HL-60 (cell line): ENCODE measurements around the gene TMEM132D.

Source experiments
- GABPA ChIP-seq: IDR thresholded peaks from 2 replicates; pipeline ENCODE4 v1.6.1; 2012; ENCODE audit warnings: low read depth
- POLR2AphosphoS5 ChIP-seq: IDR thresholded peaks from 2 replicates; pipeline ENCODE4 v1.6.1; 2012; ENCODE audit warnings: low read depth
- SPI1 ChIP-seq: IDR thresholded peaks from 2 replicates; pipeline ENCODE4 v1.6.1; 2012; ENCODE audit warnings: low read depth, mild to moderate bottlenecking, borderline replicate concordance
- TF ChIP-seq, protein P1 (sequence below): IDR thresholded peaks from one replicate; pipeline ENCODE4 v1.5.1; 2011; ENCODE audit warnings: low read length, control low read depth, inconsistent platforms; ENCODE audit not compliant: insufficient read depth
- TF ChIP-seq, protein P2 (sequence below): IDR thresholded peaks from 2 replicates; pipeline ENCODE4 v1.6.1; 2012; ENCODE audit warnings: low read depth; ENCODE audit not compliant: insufficient replicate concordance

DNA sequence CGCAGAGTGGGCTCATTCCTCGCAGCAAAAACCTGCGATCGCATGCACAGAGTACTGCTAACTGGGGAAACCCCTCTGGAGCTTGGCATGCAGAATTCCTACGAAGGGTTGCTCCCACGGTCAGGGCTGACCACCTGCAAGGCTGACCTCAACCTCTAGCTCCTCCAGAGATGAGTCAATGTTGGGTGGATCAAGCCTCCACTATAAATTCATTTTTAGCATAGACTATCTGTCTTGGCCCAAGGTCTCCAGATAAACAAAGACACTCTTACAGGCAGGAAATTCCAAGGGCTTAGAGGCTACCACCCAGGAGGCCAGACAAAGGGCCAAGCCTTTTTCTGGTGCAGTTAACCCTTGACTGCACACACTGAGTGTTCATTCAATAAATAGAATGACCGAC is 296.5 kb downstream of the TMEM132D start:
- TF ChIP-seq, protein P1, sequence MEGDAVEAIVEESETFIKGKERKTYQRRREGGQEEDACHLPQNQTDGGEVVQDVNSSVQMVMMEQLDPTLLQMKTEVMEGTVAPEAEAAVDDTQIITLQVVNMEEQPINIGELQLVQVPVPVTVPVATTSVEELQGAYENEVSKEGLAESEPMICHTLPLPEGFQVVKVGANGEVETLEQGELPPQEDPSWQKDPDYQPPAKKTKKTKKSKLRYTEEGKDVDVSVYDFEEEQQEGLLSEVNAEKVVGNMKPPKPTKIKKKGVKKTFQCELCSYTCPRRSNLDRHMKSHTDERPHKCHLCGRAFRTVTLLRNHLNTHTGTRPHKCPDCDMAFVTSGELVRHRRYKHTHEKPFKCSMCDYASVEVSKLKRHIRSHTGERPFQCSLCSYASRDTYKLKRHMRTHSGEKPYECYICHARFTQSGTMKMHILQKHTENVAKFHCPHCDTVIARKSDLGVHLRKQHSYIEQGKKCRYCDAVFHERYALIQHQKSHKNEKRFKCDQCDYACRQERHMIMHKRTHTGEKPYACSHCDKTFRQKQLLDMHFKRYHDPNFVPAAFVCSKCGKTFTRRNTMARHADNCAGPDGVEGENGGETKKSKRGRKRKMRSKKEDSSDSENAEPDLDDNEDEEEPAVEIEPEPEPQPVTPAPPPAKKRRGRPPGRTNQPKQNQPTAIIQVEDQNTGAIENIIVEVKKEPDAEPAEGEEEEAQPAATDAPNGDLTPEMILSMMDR: no peak
- TF ChIP-seq, protein P2, sequence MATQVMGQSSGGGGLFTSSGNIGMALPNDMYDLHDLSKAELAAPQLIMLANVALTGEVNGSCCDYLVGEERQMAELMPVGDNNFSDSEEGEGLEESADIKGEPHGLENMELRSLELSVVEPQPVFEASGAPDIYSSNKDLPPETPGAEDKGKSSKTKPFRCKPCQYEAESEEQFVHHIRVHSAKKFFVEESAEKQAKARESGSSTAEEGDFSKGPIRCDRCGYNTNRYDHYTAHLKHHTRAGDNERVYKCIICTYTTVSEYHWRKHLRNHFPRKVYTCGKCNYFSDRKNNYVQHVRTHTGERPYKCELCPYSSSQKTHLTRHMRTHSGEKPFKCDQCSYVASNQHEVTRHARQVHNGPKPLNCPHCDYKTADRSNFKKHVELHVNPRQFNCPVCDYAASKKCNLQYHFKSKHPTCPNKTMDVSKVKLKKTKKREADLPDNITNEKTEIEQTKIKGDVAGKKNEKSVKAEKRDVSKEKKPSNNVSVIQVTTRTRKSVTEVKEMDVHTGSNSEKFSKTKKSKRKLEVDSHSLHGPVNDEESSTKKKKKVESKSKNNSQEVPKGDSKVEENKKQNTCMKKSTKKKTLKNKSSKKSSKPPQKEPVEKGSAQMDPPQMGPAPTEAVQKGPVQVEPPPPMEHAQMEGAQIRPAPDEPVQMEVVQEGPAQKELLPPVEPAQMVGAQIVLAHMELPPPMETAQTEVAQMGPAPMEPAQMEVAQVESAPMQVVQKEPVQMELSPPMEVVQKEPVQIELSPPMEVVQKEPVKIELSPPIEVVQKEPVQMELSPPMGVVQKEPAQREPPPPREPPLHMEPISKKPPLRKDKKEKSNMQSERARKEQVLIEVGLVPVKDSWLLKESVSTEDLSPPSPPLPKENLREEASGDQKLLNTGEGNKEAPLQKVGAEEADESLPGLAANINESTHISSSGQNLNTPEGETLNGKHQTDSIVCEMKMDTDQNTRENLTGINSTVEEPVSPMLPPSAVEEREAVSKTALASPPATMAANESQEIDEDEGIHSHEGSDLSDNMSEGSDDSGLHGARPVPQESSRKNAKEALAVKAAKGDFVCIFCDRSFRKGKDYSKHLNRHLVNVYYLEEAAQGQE: no peak
- TF ChIP-seq POLR2AphosphoS5 (no peak), SPI1 (no peak), GABPA (no peak)
